Measurements from ENCODE around the gene ALOXE3. TPM values are rescaled to one million over a fixed set of nuclear protein-coding genes. Genes with fewer than 3 reads are reported as not detected.

ALOXE3 gene
- total RNA-seq, 1 experiment from 2014 or later, result not detected

DNA sequence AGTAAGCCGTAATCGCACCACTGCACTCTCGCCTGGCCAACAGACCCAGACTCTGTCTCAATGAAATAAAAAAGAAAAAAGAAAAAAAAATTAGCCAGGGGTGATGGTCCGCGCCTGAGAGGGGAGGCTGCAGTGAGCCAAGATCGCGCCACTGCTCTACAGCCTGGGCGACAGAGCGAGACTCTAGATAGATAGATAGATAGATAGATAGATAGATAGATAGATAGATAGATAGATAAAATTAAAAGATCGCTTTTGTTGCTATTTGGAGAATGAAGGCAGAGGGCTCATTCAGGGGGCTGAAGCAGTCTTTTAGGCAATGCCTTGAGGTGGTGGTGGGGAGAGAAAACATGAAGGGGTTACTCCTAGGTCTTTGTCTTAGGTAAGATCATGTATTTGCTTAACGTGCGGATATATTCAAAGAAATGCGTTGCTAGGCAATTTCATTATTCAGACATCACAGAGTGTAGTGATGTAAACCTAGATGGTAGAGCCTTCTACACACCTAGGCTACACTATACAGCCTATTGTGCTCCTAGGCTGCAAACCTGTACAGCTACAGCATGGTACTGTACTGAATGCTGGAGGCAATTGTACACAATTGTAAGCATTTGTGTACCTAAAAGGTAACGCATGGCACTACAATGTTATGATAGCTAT lies 9.9 kb upstream of the ALOXE3 start:
- Mint-ChIP-seq H3K36me3 (ENCODE audit: insufficient read depth, unreplicated experiment) (peaks cover 26% of the 10 kb centered on the region), H3K27ac (ENCODE audit: unreplicated experiment) (no peak overlapping the region), H3K4me3 (ENCODE audit: low read depth, unreplicated experiment) (no peak overlapping the region), H3K4me1 (ENCODE audit: low read depth, unreplicated experiment) (peaks cover 43% of the 10 kb centered on the region), H3K27me3 (ENCODE audit: unreplicated experiment) (peaks cover 62% of the 10 kb centered on the region), H3K9me3 (ENCODE audit: low read depth, unreplicated experiment) (no peaks in the 10 kb centered on the region)
- DNase-seq, result no peak
- no TSS peak for BruUV-seq (replicated peaks)
- CTCF ChIA-PET, result no interaction called here
- intact Hi-C loops (cut with micrococcal nuclease; ENCODE audit: unreplicated experiment), result no loop called here
- TF ChIP-seq, protein P1, sequence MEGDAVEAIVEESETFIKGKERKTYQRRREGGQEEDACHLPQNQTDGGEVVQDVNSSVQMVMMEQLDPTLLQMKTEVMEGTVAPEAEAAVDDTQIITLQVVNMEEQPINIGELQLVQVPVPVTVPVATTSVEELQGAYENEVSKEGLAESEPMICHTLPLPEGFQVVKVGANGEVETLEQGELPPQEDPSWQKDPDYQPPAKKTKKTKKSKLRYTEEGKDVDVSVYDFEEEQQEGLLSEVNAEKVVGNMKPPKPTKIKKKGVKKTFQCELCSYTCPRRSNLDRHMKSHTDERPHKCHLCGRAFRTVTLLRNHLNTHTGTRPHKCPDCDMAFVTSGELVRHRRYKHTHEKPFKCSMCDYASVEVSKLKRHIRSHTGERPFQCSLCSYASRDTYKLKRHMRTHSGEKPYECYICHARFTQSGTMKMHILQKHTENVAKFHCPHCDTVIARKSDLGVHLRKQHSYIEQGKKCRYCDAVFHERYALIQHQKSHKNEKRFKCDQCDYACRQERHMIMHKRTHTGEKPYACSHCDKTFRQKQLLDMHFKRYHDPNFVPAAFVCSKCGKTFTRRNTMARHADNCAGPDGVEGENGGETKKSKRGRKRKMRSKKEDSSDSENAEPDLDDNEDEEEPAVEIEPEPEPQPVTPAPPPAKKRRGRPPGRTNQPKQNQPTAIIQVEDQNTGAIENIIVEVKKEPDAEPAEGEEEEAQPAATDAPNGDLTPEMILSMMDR (IDR thresholded peaks at IDR 0.05; ENCODE audit: unreplicated experiment), result no peak

DNA sequence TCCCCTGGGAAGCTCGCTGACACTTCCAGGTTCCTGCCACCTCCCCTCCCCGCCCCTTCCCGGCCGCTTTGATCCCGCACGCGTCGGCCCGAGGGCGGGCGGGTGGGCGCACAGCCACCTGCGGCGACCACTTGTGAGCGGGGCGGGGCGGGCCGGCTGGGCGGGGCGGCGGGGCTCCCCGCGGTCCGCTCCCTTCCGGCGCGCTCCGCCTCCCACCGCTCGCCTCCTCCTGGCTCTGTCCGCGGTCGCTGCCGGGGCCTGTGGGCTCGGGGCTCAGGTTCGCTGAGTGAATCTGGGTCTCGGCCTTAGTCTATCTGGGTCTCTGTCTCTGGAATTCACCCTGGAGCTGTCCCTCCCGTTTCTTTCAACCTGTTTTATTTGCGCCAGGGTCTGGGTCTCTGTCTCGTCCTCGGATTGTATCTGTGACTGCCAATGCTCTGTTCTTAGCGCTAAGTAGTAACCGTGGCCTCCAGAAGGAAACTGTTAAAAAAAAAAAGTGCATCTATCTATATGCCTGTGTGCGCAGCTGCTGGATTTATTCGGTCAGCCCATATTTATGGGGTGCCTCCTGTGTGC lies 8.3 kb upstream of the ALOXE3 start:
- Mint-ChIP-seq H3K4me3 (ENCODE audit: low read depth, unreplicated experiment) (peak overlapping the region; percentile 91), H3K9me3 (ENCODE audit: low read depth, unreplicated experiment) (no peaks in the 10 kb centered on the region), H3K4me1 (ENCODE audit: low read depth, unreplicated experiment) (peaks cover 48% of the 10 kb centered on the region), H3K27me3 (ENCODE audit: unreplicated experiment) (peaks cover 75% of the 10 kb centered on the region), H3K27ac (ENCODE audit: unreplicated experiment) (peak overlapping the region; percentile 94), H3K36me3 (ENCODE audit: insufficient read depth, unreplicated experiment) (peaks cover 26% of the 10 kb centered on the region)
- no TSS peak for BruUV-seq (replicated peaks)
- CTCF ChIA-PET, result interaction anchor here (0.6 to 1.0 kb wide), 4 partner anchors 27 to 187 kb away, joined by 3 read pairs; no protein-coding TSS in a partner anchor
- intact Hi-C loops (cut with micrococcal nuclease; ENCODE audit: unreplicated experiment), result no loop called here
- DNase-seq, result peak; percentile 43
- TF ChIP-seq, protein P1 (IDR thresholded peaks at IDR 0.05; ENCODE audit: unreplicated experiment), result no peak

DNA sequence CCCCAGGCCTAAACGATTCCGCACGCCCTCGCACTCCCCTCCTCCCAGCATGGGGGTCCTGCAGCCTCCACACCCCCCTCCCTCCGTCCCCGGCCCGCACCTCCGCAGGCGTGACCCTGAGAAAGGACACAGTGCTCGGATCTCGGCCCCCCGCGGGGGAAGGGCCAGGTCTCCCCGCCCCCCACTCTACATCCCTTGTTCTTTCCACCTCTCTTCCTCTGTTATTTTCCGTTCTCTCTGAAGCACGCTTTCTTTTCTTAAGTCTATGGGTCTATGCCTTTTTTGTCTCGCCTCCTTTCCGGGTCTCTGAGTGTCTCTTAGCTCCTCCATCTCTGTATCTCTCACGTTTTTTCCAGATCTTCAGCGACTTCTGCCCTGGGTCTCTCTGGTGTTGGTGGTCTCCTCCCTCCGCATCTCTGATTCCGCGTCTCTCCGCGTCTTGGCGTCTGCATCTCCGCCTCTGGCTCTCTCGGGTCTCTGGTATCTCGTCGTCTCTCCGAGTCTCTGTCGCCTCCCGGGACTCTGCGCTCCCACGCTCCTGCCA lies 7.7 kb upstream of the ALOXE3 start:
- CTCF ChIA-PET, result interaction anchor here (0.9 kb wide), 1 partner anchor 31 kb away, joined by 3 read pairs; no protein-coding TSS in a partner anchor
- TF ChIP-seq, protein P1 (IDR thresholded peaks at IDR 0.05; ENCODE audit: unreplicated experiment), result no peak
- H3K36me3 Mint-ChIP-seq (ENCODE audit: insufficient read depth, unreplicated experiment), result peaks cover 28% of the 10 kb centered on the region
- peaks cover 75% of the 10 kb centered on the region for H3K27me3 Mint-ChIP-seq (ENCODE audit: unreplicated experiment)
- H3K4me1 Mint-ChIP-seq (ENCODE audit: low read depth, unreplicated experiment), result peaks cover 48% of the 10 kb centered on the region
- BruUV-seq (replicated peaks), result no TSS peak
- H3K9me3 Mint-ChIP-seq (ENCODE audit: low read depth, unreplicated experiment), result no peaks in the 10 kb centered on the region
- no peak for DNase-seq
- intact Hi-C loops (cut with micrococcal nuclease; ENCODE audit: unreplicated experiment), result loop anchor here (2.0 kb wide), 1 partner anchor 175 kb away; no protein-coding TSS in a partner anchor
- peak overlapping the region; percentile 91 for H3K4me3 Mint-ChIP-seq (ENCODE audit: low read depth, unreplicated experiment)
- H3K27ac Mint-ChIP-seq (ENCODE audit: unreplicated experiment), result peak overlapping the region; percentile 94

DNA sequence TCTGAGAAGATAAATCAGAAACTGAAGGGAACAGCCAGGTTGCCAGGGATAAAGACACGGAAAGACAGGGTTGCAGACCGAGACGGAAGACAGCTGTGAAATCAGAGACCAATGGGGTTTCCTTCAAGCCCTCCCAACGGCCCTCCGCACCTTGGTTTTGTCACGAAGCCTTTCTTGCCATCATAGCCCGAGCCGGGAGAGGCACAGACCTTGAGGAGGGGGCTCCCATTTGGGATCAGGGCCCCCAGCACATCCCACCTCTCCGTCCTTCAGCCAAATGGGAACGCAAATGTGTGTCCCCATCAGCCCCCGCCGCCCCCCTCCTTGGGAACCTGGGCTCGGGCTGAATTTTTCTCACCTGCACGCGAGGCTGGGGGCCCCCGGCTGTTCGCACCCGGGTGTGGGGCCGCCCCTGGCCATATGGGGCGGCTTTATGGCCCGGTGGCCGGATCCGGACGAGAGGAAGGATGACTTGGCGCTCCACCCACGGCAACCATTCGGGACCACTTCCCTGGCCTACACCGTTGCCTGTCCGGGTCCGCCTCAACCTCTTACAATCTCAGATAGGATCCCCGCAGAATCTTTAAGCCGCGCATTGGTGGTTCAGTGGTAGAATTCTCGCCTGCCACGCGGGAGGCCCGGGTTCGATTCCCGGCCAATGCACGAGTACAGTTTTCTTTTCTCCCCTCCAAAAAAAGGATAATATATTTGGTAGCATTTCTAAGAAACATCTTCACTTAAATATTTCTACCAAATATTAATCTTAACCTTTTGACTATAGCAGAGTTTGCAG lies 7.0 kb upstream of the ALOXE3 start:
- Mint-ChIP-seq H3K4me1 (ENCODE audit: low read depth, unreplicated experiment) (peaks cover 50% of the 10 kb centered on the region), H3K27ac (ENCODE audit: unreplicated experiment) (peak overlapping the region; percentile 94), H3K27me3 (ENCODE audit: unreplicated experiment) (peaks cover 77% of the 10 kb centered on the region), H3K4me3 (ENCODE audit: low read depth, unreplicated experiment) (peak overlapping the region; percentile 91), H3K9me3 (ENCODE audit: low read depth, unreplicated experiment) (no peaks in the 10 kb centered on the region), H3K36me3 (ENCODE audit: insufficient read depth, unreplicated experiment) (peaks cover 35% of the 10 kb centered on the region)
- intact Hi-C loops (cut with micrococcal nuclease; ENCODE audit: unreplicated experiment), result loop anchor here (2.0 kb wide), 1 partner anchor 175 kb away; no protein-coding TSS in a partner anchor
- CTCF ChIA-PET, result no interaction called here
- TF ChIP-seq, protein P1 (IDR thresholded peaks at IDR 0.05; ENCODE audit: unreplicated experiment), result no peak
- DNase-seq, result peak; percentile 81
- BruUV-seq (replicated peaks), result no TSS peak
